ENCODE data around the gene ANKRD17. TPM values are rescaled to one million over a fixed set of nuclear protein-coding genes. Genes with fewer than 3 reads are reported as not detected.

ANKRD17 gene
- total RNA-seq, 1 donor, result 49.9 TPM

DNA sequence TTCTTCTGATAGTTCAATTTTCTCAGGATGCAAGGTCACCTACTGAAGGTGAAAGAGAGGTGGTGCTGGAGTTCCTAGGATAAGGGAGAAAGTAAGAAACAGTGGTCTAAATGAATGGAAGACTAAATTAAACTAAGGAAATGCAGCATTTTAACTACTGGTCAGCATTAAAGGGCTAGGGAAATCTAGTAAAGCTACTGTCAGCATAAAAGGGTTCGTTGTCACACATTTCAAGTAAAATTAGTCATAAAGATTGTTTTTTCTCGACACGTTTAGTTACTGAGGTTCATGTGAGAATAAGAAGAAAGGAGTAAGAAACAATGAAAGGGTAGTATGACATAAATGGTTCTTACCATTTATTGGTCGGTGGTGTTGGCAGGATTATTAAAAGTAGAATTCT, 149.1 kb downstream of the ANKRD17 start:
- Histone ChIP-seq H3K36me3 (ENCODE audit: insufficient read depth, low read length) (peaks cover 53% of the 10 kb centered on the region), H3K9me3 (ENCODE audit: low read depth, low read length) (no peaks in the 10 kb centered on the region), H2AFZ (ENCODE audit: low read length) (no peak overlapping the region), H3K4me1 (ENCODE audit: insufficient read depth, low read length) (no peaks in the 10 kb centered on the region), H3K27me3 (ENCODE audit: insufficient read depth, low read length) (no peaks in the 10 kb centered on the region), H3K4me2 (ENCODE audit: insufficient read depth, low read length) (no peak overlapping the region), H4K20me1 (ENCODE audit: insufficient read depth, low read length) (no peaks in the 10 kb centered on the region), H3K27ac (ENCODE audit: low read depth, low read length) (no peak overlapping the region), H3K4me3 (ENCODE audit: insufficient read depth, low read length) (no peak overlapping the region), H3K79me2 (ENCODE audit: insufficient read depth, low read length) (no peaks in the 10 kb centered on the region)
- DNase-seq (ENCODE audit: insufficient read length, low spot score, missing footprints), result no peak
- TF ChIP-seq, protein P1, sequence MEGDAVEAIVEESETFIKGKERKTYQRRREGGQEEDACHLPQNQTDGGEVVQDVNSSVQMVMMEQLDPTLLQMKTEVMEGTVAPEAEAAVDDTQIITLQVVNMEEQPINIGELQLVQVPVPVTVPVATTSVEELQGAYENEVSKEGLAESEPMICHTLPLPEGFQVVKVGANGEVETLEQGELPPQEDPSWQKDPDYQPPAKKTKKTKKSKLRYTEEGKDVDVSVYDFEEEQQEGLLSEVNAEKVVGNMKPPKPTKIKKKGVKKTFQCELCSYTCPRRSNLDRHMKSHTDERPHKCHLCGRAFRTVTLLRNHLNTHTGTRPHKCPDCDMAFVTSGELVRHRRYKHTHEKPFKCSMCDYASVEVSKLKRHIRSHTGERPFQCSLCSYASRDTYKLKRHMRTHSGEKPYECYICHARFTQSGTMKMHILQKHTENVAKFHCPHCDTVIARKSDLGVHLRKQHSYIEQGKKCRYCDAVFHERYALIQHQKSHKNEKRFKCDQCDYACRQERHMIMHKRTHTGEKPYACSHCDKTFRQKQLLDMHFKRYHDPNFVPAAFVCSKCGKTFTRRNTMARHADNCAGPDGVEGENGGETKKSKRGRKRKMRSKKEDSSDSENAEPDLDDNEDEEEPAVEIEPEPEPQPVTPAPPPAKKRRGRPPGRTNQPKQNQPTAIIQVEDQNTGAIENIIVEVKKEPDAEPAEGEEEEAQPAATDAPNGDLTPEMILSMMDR (IDR thresholded peaks at IDR 0.05; ENCODE audit: extremely low read depth, low read depth, low read length), result no peak

DNA sequence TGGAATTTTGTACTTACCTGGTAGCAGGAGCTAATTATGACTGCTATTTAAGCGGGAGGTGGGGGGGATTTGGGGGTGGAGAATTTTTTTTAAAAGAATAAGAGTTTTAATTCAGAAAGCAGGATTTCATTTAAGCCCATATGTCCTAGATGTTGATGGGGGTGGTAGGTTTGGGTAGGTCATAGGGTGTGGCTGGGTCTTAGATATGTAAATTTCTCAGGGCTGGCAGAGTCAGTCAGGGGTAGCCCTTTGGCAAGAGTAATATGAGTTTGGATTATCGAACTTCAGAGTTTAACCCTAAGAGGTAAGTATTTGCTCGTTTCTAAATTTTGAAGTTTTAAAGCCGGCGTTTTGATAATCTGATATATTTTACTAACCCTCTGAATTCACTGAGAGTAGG, 153.9 kb downstream of the ANKRD17 start:
- TF ChIP-seq, protein P1 (IDR thresholded peaks at IDR 0.05; ENCODE audit: extremely low read depth, low read depth, low read length), result no peak
- no peaks in the 10 kb centered on the region for H3K4me1 ChIP-seq (ENCODE audit: insufficient read depth, low read length)
- no peak overlapping the region for H2AFZ ChIP-seq (ENCODE audit: low read length)
- H4K20me1 ChIP-seq (ENCODE audit: insufficient read depth, low read length), result no peaks in the 10 kb centered on the region
- no peaks in the 10 kb centered on the region for H3K9me3 ChIP-seq (ENCODE audit: low read depth, low read length)
- no peaks in the 10 kb centered on the region for H3K79me2 ChIP-seq (ENCODE audit: insufficient read depth, low read length)
- no peaks in the 10 kb centered on the region for H3K27me3 ChIP-seq (ENCODE audit: insufficient read depth, low read length)
- no peak for DNase-seq (ENCODE audit: insufficient read length, low spot score, missing footprints)
- peaks cover 67% of the 10 kb centered on the region for H3K36me3 ChIP-seq (ENCODE audit: insufficient read depth, low read length)
- H3K4me3 ChIP-seq (ENCODE audit: insufficient read depth, low read length), result no peak overlapping the region
- no peak overlapping the region for H3K27ac ChIP-seq (ENCODE audit: low read depth, low read length)
- H3K4me2 ChIP-seq (ENCODE audit: insufficient read depth, low read length), result no peak overlapping the region

DNA sequence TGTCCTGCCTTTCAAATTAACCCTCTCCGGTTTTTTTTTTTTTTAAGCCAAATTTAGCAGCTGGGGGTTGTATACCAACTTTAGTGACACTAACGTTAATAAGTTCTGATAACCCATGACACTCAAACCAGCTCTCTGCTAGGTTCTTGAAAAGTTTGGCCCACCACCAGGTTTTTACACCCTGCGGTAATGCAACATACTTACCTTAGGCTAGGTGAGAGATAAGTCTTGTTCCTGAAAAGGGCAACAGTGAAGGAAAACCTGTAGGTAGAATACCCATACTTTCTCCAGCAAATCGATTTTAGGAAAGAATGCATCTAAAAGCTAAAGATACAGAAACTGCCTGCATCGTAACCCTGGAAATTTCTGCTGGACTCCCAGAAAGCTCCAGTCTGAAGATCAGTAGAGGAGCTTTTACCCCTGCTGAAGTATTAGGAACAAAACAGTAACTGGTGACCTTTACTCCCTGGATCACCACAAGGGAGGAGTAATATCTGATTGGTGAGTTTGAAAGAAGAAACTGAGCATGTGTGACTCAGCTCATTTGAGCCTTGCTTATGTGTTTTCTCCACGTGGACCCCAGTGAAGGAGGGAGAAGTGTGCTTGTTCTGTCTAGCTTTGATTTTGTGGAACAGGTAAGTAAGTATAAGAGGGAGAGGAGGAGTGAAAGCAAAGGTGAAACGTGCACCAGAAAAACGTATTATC, 154.6 kb downstream of the ANKRD17 start:
- Histone ChIP-seq H3K27me3 (ENCODE audit: insufficient read depth, low read length) (no peaks in the 10 kb centered on the region), H3K4me3 (ENCODE audit: insufficient read depth, low read length) (no peak overlapping the region), H3K36me3 (ENCODE audit: insufficient read depth, low read length) (peaks cover 67% of the 10 kb centered on the region), H3K4me2 (ENCODE audit: insufficient read depth, low read length) (no peak overlapping the region), H4K20me1 (ENCODE audit: insufficient read depth, low read length) (peaks cover 2% of the 10 kb centered on the region), H3K9me3 (ENCODE audit: low read depth, low read length) (no peaks in the 10 kb centered on the region), H2AFZ (ENCODE audit: low read length) (no peak overlapping the region), H3K79me2 (ENCODE audit: insufficient read depth, low read length) (no peaks in the 10 kb centered on the region), H3K27ac (ENCODE audit: low read depth, low read length) (no peak overlapping the region), H3K4me1 (ENCODE audit: insufficient read depth, low read length) (no peaks in the 10 kb centered on the region)
- no peak for DNase-seq (ENCODE audit: insufficient read length, low spot score, missing footprints)
- TF ChIP-seq, protein P1 (IDR thresholded peaks at IDR 0.05; ENCODE audit: extremely low read depth, low read depth, low read length), result no peak

DNA sequence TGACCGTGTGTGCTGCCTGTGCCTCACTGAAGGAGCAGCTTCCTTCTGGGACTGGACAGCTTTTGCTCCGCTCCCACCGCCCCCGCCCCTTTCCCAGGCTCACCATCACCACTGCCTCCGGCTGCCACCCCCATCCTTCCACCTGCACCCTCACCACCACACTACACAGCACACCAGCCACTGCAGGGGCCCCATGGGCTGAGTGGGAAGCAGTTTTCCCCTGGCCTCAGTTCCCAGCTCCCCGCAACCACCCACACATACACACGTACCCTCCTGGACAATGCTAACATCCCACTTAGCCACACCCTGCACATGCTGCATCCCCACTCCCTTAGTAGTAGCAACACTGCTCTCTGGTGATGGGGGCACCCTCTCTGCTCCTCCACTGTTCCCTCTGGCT, 159.5 kb downstream of the ANKRD17 start:
- DNase-seq (ENCODE audit: insufficient read length, low spot score, missing footprints), result no peak
- no peaks in the 10 kb centered on the region for H3K79me2 ChIP-seq (ENCODE audit: insufficient read depth, low read length)
- H3K27ac ChIP-seq (ENCODE audit: low read depth, low read length), result no peak overlapping the region
- TF ChIP-seq, protein P1 (IDR thresholded peaks at IDR 0.05; ENCODE audit: extremely low read depth, low read depth, low read length), result no peak
- no peak overlapping the region for H3K4me2 ChIP-seq (ENCODE audit: insufficient read depth, low read length)
- H4K20me1 ChIP-seq (ENCODE audit: insufficient read depth, low read length), result peaks cover 2% of the 10 kb centered on the region
- H3K4me3 ChIP-seq (ENCODE audit: insufficient read depth, low read length), result no peak overlapping the region
- no peaks in the 10 kb centered on the region for H3K4me1 ChIP-seq (ENCODE audit: insufficient read depth, low read length)
- H2AFZ ChIP-seq (ENCODE audit: low read length), result no peak overlapping the region
- H3K36me3 ChIP-seq (ENCODE audit: insufficient read depth, low read length), result peaks cover 76% of the 10 kb centered on the region
- H3K9me3 ChIP-seq (ENCODE audit: low read depth, low read length), result no peaks in the 10 kb centered on the region
- H3K27me3 ChIP-seq (ENCODE audit: insufficient read depth, low read length), result no peaks in the 10 kb centered on the region

Data from osteoblast (primary cell).